ENCODE results near the gene ZNF157.

ZNF157 gene

DNA sequence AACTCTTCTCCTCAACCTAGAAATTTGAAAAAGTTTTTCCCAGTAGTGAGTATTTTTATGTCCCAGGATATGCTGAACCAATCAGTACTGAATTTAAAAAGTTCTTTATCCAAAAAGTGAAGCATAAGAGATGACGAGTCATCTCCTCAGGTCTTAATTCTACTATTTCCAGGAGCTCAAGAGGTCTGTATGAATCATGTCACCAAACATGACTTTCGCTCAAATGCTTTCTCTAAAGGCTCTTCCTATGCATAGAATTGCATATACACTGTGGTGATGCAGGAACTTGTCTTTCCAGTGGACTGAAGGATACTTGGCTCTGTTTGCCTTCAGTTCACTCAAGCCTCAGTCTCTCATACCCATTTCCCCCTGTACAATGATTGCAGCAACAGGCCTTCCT is 76.6 kb downstream of the ZNF157 start:
- peaks cover 37% of the 10 kb centered on the region for H3K36me3 ChIP-seq (ENCODE audit: insufficient read depth, low read length)
- H3K79me2 ChIP-seq (ENCODE audit: control insufficient read depth, insufficient read depth, low read length, unreplicated experiment) = no peaks in the 10 kb centered on the region
- no peak overlapping the region for H2AFZ ChIP-seq (ENCODE audit: low read length, unreplicated experiment)
- H3K27ac ChIP-seq (ENCODE audit: low read depth, low read length) = no peak overlapping the region
- H3K4me1 ChIP-seq (ENCODE audit: control insufficient read depth, insufficient read depth, low read length, unreplicated experiment) = no peaks in the 10 kb centered on the region
- H3K27me3 ChIP-seq (ENCODE audit: insufficient read depth, low read length) = no peaks in the 10 kb centered on the region
- H3K4me3 ChIP-seq (ENCODE audit: low read depth, low read length) = no peak overlapping the region

DNA sequence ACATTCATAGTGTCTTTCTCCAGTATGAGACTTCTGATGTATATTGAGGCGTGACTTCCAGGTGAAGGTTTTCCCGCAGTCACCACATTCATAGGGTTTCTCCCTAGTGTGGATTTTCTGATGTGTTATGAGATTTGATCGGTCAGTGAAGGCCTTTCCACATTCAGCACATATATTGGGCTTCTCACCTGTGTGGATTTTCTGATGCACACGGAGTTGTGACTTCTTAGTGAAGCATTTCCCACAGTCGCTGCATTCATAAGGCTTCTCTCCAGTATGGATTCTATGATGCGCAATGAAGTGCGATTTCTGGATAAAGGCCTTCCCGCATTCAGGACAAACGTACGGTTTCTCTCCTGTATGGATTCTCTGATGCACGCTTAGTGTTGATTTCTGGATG is 77.2 kb downstream of the ZNF157 start:
- peaks cover 42% of the 10 kb centered on the region for H3K36me3 ChIP-seq (ENCODE audit: insufficient read depth, low read length)
- no peak overlapping the region for H2AFZ ChIP-seq (ENCODE audit: low read length, unreplicated experiment)

DNA sequence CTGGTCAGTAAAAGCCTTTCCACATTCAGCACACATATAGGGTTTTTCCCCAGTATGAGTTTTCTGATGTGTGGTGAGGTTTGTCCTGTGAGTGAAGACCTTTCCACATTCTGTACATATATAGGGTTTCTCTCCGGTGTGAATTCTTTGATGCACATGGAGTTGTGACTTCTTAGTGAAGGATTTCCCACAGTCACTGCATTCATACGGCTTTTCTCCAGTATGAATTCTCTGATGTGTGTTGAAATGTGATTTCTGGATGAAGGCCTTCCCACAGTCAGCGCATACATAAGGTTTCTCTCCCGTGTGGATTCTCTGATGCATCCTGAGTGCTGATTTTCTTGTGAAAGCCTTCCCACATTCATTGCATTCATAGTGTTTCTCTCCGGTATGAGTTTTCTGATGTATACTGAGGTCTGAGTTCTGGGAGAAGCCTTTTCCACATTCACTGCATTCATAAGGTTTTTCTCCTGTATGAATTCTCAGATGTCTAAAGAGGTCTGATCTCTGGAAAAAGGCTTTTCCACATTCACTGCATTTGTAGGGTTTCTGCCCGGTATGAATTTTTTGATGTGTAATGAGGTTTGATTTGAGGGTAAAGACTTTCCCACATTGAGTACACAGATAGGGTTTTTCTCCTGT is 77.9 kb downstream of the ZNF157 start:
- H2AFZ ChIP-seq (ENCODE audit: low read length, unreplicated experiment) = no peak overlapping the region
- no peak overlapping the region for H3K27ac ChIP-seq (ENCODE audit: low read depth, low read length)
- H3K4me3 ChIP-seq (ENCODE audit: low read depth, low read length) = no peak overlapping the region
- no peaks in the 10 kb centered on the region for H3K4me1 ChIP-seq (ENCODE audit: control insufficient read depth, insufficient read depth, low read length, unreplicated experiment)
- peaks cover 45% of the 10 kb centered on the region for H3K36me3 ChIP-seq (ENCODE audit: insufficient read depth, low read length)
- H3K79me2 ChIP-seq (ENCODE audit: control insufficient read depth, insufficient read depth, low read length, unreplicated experiment) = no peaks in the 10 kb centered on the region
- H3K27me3 ChIP-seq (ENCODE audit: insufficient read depth, low read length) = no peaks in the 10 kb centered on the region

More for the DNA sequence above, 77.2 kb downstream of the ZNF157 start:
- Histone ChIP-seq H3K4me3 (ENCODE audit: low read depth, low read length) (no peak overlapping the region), H3K4me1 (ENCODE audit: control insufficient read depth, insufficient read depth, low read length, unreplicated experiment) (no peaks in the 10 kb centered on the region), H3K27me3 (ENCODE audit: insufficient read depth, low read length) (no peaks in the 10 kb centered on the region), H3K27ac (ENCODE audit: low read depth, low read length) (no peak overlapping the region), H3K79me2 (ENCODE audit: control insufficient read depth, insufficient read depth, low read length, unreplicated experiment) (no peaks in the 10 kb centered on the region)

GRCh38 chrX:47452112-47452511 is 81.7 kb downstream of the ZNF157 start:
- Histone ChIP-seq H3K4me3 (ENCODE audit: low read depth, low read length) (no peak overlapping the region), H3K36me3 (ENCODE audit: insufficient read depth, low read length) (peaks cover 56% of the 10 kb centered on the region), H2AFZ (ENCODE audit: low read length, unreplicated experiment) (no peak overlapping the region), H3K27ac (ENCODE audit: low read depth, low read length) (no peak overlapping the region), H3K4me1 (ENCODE audit: control insufficient read depth, insufficient read depth, low read length, unreplicated experiment) (no peaks in the 10 kb centered on the region), H3K27me3 (ENCODE audit: insufficient read depth, low read length) (no peaks in the 10 kb centered on the region), H3K79me2 (ENCODE audit: control insufficient read depth, insufficient read depth, low read length, unreplicated experiment) (no peaks in the 10 kb centered on the region)

DNA sequence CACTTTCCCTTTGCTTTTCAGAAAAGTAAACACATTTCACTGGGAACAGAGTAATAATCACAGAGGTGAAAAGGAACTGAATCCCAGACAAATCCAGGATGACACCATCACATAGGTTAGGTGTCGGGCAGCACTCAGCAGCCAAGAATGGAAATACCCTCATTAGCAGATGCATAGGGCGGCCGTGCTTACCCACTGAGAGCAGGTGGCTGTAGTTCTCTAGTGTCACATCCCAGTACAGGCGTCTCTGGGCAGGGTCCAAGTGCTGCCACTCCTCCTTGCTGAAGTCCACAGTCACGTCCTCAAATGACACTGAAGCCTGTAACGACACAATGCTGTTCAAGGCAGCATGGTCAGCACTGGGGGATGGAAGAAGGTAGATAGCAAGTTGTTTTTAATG is 85.7 kb downstream of the ZNF157 start:
- no peaks in the 10 kb centered on the region for H3K79me2 ChIP-seq (ENCODE audit: control insufficient read depth, insufficient read depth, low read length, unreplicated experiment)
- no peak overlapping the region for H2AFZ ChIP-seq (ENCODE audit: low read length, unreplicated experiment)
- peaks cover 28% of the 10 kb centered on the region for H3K36me3 ChIP-seq (ENCODE audit: insufficient read depth, low read length)
- H3K27ac ChIP-seq (ENCODE audit: low read depth, low read length) = no peak overlapping the region
- no peaks in the 10 kb centered on the region for H3K4me1 ChIP-seq (ENCODE audit: control insufficient read depth, insufficient read depth, low read length, unreplicated experiment)
- H3K4me3 ChIP-seq (ENCODE audit: low read depth, low read length) = no peak overlapping the region
- no peaks in the 10 kb centered on the region for H3K27me3 ChIP-seq (ENCODE audit: insufficient read depth, low read length)

- H3K36me3 ChIP-seq (ENCODE audit: insufficient read depth, low read length) = peaks cover 14% of the 10 kb centered on the region
- H2AFZ ChIP-seq (ENCODE audit: low read length, unreplicated experiment) = no peak overlapping the region
- H3K4me3 ChIP-seq (ENCODE audit: low read depth, low read length) = no peak overlapping the region
- no peaks in the 10 kb centered on the region for H3K79me2 ChIP-seq (ENCODE audit: control insufficient read depth, insufficient read depth, low read length, unreplicated experiment)
- no peak overlapping the region for H3K27ac ChIP-seq (ENCODE audit: low read depth, low read length)
- H3K4me1 ChIP-seq (ENCODE audit: control insufficient read depth, insufficient read depth, low read length, unreplicated experiment) = no peaks in the 10 kb centered on the region
- H3K27me3 ChIP-seq (ENCODE audit: insufficient read depth, low read length) = no peaks in the 10 kb centered on the region
Measured at GRCh38 chrX:47458528-47458927, 88.2 kb downstream of the ZNF157 start.

GRCh38 chrX:47460561-47460960 is 90.2 kb downstream of the ZNF157 start:
- no peak overlapping the region for H3K4me3 ChIP-seq (ENCODE audit: low read depth, low read length)
- H3K79me2 ChIP-seq (ENCODE audit: control insufficient read depth, insufficient read depth, low read length, unreplicated experiment) = no peaks in the 10 kb centered on the region
- H3K27ac ChIP-seq (ENCODE audit: low read depth, low read length) = no peak overlapping the region
- no peaks in the 10 kb centered on the region for H3K27me3 ChIP-seq (ENCODE audit: insufficient read depth, low read length)
- H2AFZ ChIP-seq (ENCODE audit: low read length, unreplicated experiment) = no peak overlapping the region
- no peaks in the 10 kb centered on the region for H3K4me1 ChIP-seq (ENCODE audit: control insufficient read depth, insufficient read depth, low read length, unreplicated experiment)
- peaks cover 10% of the 10 kb centered on the region; the same call in 1 of the 2 replicates for H3K36me3 ChIP-seq (ENCODE audit: insufficient read depth, low read length)

All from ACC112 (cell line).